Activated CD8-positive, alpha-beta memory T cell treated with anti-CD3 and anti-CD28 coated beads for 48 hours (primary cell): Measurements from ENCODE around the gene P2RX6.

Experiments
- DNase-seq, 3 experiments: peaks; one replicate each; pipeline ENCODE4 v3.0.0-alpha.2; 2020; ENCODE audit warnings: low read depth in 2 of 3, low spot score in 2 of 3

P2RX6 gene

GRCh38 chr22:20979940-20980453, 35.0 kb upstream of the P2RX6 start:
- no peak for DNase-seq

- DNase-seq: no peak
These were observed 34.4 kb upstream of the P2RX6 start for GRCh38 chr22:20980523-20980922.

GRCh38 chr22:20980938-20981722, 33.8 kb upstream of the P2RX6 start:
- DNase-seq: no peak

- DNase-seq: peak in 2 of 3 experiments; percentile 40 to 58
These were observed 33.0 kb upstream of the P2RX6 start, which contains the start of gene LZTR1 for GRCh38 chr22:20981787-20982562. TSS of gene LZTR1 (plus strand) at chr22:20982297. CDS start at chr22:20982372, 75 bp downstream.

- no peak for DNase-seq
These were observed 32.4 kb upstream of the P2RX6 start for GRCh38 chr22:20982563-20982882.

GRCh38 chr22:20983081-20983771, 31.7 kb upstream of the P2RX6 start:
- no peak for DNase-seq

- DNase-seq: no peak
These were observed 29.2 kb upstream of the P2RX6 start for GRCh38 chr22:20985720-20986119.

GRCh38 chr22:20986365-20986764, 28.6 kb upstream of the P2RX6 start:
- DNase-seq: no peak

GRCh38 chr22:20987375-20987774, 27.6 kb upstream of the P2RX6 start:
- no peak for DNase-seq

GRCh38 chr22:20988573-20989322, 26.2 kb upstream of the P2RX6 start:
- no peak for DNase-seq

- DNase-seq: no peak
These were observed 25.4 kb upstream of the P2RX6 start for GRCh38 chr22:20989323-20990138.

GRCh38 chr22:20990184-20991180, 24.5 kb upstream of the P2RX6 start:
- DNase-seq: no peak

GRCh38 chr22:20991252-20992055, 23.5 kb upstream of the P2RX6 start:
- DNase-seq: no peak

GRCh38 chr22:20992056-20992442, 22.9 kb upstream of the P2RX6 start:
- no peak for DNase-seq

GRCh38 chr22:20992456-20993303, 22.3 kb upstream of the P2RX6 start:
- DNase-seq: no peak

GRCh38 chr22:20993304-20994127, 21.4 kb upstream of the P2RX6 start:
- no peak for DNase-seq
